HepG2 (cell line): ENCODE data around the gene MRPS7. TPM values are rescaled to one million over a fixed set of nuclear protein-coding genes. Genes with fewer than 3 reads are reported as not detected.

Source experiments
- DBP ChIP-seq: sonication (generic); formaldehyde crosslinking; IDR thresholded peaks from 2 replicates; pipeline ENCODE4 v1.4.0; 2020; ENCODE audit warnings: missing genetic modification reagents; ENCODE audit errors: not compliant biosample characterization
- MED1 ChIP-seq: sonication (generic); formaldehyde crosslinking; IDR thresholded peaks from 2 replicates; pipeline ENCODE4 v1.4.0; 2020; ENCODE audit warnings: missing genetic modification reagents
- MTA1 ChIP-seq: sonication (generic); formaldehyde crosslinking; IDR thresholded peaks from 2 replicates; pipeline ENCODE4 v1.4.0; 2020; ENCODE audit warnings: missing genetic modification reagents, mild to moderate bottlenecking, borderline replicate concordance
- MTF2 ChIP-seq: sonication (generic); formaldehyde crosslinking; IDR thresholded peaks from 2 replicates; pipeline ENCODE4 v1.5.0; 2020; ENCODE audit warnings: missing genetic modification reagents, borderline replicate concordance
- NFE2L2 ChIP-seq: fragments of 150-350 bp; IDR thresholded peaks from 2 replicates; pipeline ENCODE4 v1.6.1; 2014; ENCODE audit warnings: low read length
- NR2F2 ChIP-seq: IDR thresholded peaks from 2 replicates; pipeline ENCODE4 v1.6.1; 2012; ENCODE audit warnings: low read depth, inconsistent platforms, borderline replicate concordance
- RELA ChIP-seq: sonication (generic); formaldehyde crosslinking; IDR thresholded peaks from 2 replicates; pipeline ENCODE4 v1.4.0; 2020; ENCODE audit warnings: missing genetic modification reagents
- RNF2 ChIP-seq: fragments of 450-650 bp; conservative IDR thresholded peaks from 2 replicates; pipeline ENCODE4 v1.6.1; 2016; ENCODE audit warnings: low read depth
- SPEN ChIP-seq: sonication (generic); formaldehyde crosslinking; IDR thresholded peaks from 2 replicates; pipeline ENCODE4 v1.5.1; 2020; ENCODE audit warnings: low read depth, mild to moderate bottlenecking, missing genetic modification reagents
- TAF15 ChIP-seq: fragments of 200-400 bp; formaldehyde crosslinking; IDR thresholded peaks from one replicate; pipeline ENCODE4 v1.6.1; 2018; ENCODE audit warnings: mild to moderate bottlenecking, low read depth, low read length; ENCODE audit not compliant: poor library complexity, severe bottlenecking
- TCF12 ChIP-seq, 2 experiments: fragments of 450-650 bp in 1 of 2; sonication (generic) in 1 of 2; formaldehyde crosslinking in 1 of 2; IDR thresholded peaks; 2 replicates each; pipeline versions ENCODE4 v1.6.1 to v1.8.0; 2017 to 2022; ENCODE audit warnings: antibody characterized with exemption in 1 of 2, mild to moderate bottlenecking in 1 of 2, missing genetic modification reagents in 1 of 2, moderate library complexity in 1 of 2
- TGIF2 ChIP-seq: IDR thresholded peaks from 2 replicates; pipeline ENCODE4 v1.6.1; 2016; ENCODE audit warnings: control low read depth, missing compliant biosample characterization
- ZBTB44 ChIP-seq: sonication (generic); formaldehyde crosslinking; IDR thresholded peaks from 2 replicates; pipeline ENCODE4 v1.4.0; 2020; ENCODE audit warnings: missing genetic modification reagents
- ZNF224 ChIP-seq: sonication (generic); formaldehyde crosslinking; IDR thresholded peaks from 2 replicates; pipeline ENCODE4 v1.5.0; 2020; ENCODE audit warnings: mild to moderate bottlenecking, missing genetic modification reagents
- ZNF337 ChIP-seq: sonication (generic); formaldehyde crosslinking; IDR thresholded peaks from 2 replicates; pipeline ENCODE4 v1.5.1; 2020; ENCODE audit warnings: missing genetic modification reagents, low read depth, mild to moderate bottlenecking, borderline replicate concordance
- ZNF432 ChIP-seq: sonication (generic); formaldehyde crosslinking; IDR thresholded peaks from 2 replicates; pipeline ENCODE4 v1.5.0; 2020; ENCODE audit warnings: missing genetic modification reagents, mild to moderate bottlenecking, borderline replicate concordance
- polyA plus RNA-seq, 8 experiments: library from polyadenylated mRNA; depleted of rRNA in 3 of 8; stranded (reverse) in 7 of 8; unstranded in 1 of 8; fragments of >200 nt; fragmentation: Illumina TruSeq in 4 of 8; extraction: Trizol in 4 of 8; gene quantifications; 2 replicates each; pipeline versions ENCODE4 v1.2.1 to v1.2.3, GENCODE V29; 2011 to 2016; ENCODE audit warnings: low read depth in 4 of 8, missing spikeins in 1 of 8, mixed read lengths in 1 of 8; ENCODE audit not compliant: insufficient read depth in 1 of 8
- total RNA-seq, 5 experiments: library from RNA; depleted of rRNA; stranded (reverse); fragments of >200 nt; fragmentation: Illumina TruSeq; extraction: Trizol; gene quantifications; 2 replicates each; pipeline ENCODE4 v1.2.3, GENCODE V29; 2016; ENCODE audit warnings: low read depth in 1 of 5
- TF ChIP-seq, protein P1 (sequence below): sonication (generic); formaldehyde crosslinking; IDR thresholded peaks from 2 replicates; pipeline ENCODE4 v1.4.0; 2020; ENCODE audit warnings: missing genetic modification reagents, borderline replicate concordance
- TF ChIP-seq, protein P2 (sequence below): sonication (generic); formaldehyde crosslinking; IDR thresholded peaks from 2 replicates; pipeline ENCODE4 v1.4.0; 2020; ENCODE audit warnings: mild to moderate bottlenecking, missing genetic modification reagents

The MRPS7 gene
- total and polyA plus RNA-seq, 2 of the 13 experiments (the other 11 are each of a cell fraction or from before 2014, with no cell fraction given) = 97.0 to 162 TPM

DNA sequence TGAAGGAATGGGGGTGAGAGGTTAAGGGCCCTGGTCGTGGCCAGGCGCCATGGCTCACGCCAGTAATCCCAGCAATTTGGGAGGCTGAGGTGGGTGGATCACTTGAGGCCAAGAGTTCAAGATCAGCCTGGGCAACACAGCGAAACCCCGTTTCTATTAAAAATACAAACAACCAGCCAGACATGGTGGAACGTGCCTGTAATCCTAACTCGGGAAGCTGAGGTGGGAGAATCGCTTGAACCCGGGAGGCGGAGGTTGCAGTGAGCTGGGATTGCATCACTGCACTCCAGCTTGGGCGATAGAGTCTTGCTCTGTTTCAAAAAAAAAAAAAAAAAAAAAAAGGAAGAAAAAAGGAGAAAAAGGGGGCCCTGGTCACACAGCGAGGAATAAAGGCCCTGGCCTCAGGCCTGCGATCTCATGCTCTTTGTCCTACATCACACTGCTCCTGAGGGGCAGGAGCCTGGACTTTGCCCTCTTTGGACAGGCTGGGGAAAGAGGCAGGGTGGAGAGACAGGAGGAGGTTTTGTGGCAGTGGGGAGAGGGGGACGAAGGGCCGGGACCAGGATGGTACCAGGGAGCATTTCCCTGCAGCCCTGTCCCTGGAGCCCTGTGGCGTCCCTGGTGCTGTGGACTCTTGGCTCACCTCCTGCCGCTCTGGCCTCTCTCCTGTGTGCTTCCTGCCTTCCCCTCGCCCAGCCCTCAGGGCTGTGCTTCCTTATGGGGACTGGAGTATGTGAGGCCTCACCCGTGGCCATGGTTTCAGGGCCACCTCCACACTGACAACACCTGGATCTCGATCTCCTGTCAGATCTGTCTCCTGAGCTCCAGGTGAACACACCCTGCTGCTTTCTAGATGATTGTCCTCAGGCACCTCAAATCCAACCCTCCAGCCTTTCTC is 47.3 kb downstream of the MRPS7 start (continued):
- TF ChIP-seq ZBTB44 (no peak; the same call in 1 of the 2 replicates), TCF12 (IDR thresholded peaks at IDR 0.05) (no peak), TCF12 (CRISPR knock-in tag; IDR thresholded peaks at IDR 0.05) (0 out of 2 replicates have a peak, but pooled peaks have one; percentile 59), TGIF2 (CRISPR knock-in tag) (peak; percentile 15; the same call in 1 of the 2 replicates), MTF2 (no peak), NFE2L2 (no peak), SPEN (CRISPR knock-in tag) (peak; percentile 89), RNF2 (no peak), RELA (CRISPR knock-in tag) (no peak), MED1 (peak; percentile 44), TAF15 (no peak), ZNF224 (CRISPR knock-in tag) (0 out of 2 replicates have a peak, but pooled peaks have one; percentile 66), ZNF337 (CRISPR knock-in tag) (no peak), DBP (CRISPR knock-in tag) (no peak), ZNF432 (CRISPR knock-in tag) (no peak), NR2F2 (no peak; the same call in 1 of the 2 replicates), MTA1 (peak; percentile 97; the same call in 1 of the 2 replicates)
- TF ChIP-seq, protein P1, sequence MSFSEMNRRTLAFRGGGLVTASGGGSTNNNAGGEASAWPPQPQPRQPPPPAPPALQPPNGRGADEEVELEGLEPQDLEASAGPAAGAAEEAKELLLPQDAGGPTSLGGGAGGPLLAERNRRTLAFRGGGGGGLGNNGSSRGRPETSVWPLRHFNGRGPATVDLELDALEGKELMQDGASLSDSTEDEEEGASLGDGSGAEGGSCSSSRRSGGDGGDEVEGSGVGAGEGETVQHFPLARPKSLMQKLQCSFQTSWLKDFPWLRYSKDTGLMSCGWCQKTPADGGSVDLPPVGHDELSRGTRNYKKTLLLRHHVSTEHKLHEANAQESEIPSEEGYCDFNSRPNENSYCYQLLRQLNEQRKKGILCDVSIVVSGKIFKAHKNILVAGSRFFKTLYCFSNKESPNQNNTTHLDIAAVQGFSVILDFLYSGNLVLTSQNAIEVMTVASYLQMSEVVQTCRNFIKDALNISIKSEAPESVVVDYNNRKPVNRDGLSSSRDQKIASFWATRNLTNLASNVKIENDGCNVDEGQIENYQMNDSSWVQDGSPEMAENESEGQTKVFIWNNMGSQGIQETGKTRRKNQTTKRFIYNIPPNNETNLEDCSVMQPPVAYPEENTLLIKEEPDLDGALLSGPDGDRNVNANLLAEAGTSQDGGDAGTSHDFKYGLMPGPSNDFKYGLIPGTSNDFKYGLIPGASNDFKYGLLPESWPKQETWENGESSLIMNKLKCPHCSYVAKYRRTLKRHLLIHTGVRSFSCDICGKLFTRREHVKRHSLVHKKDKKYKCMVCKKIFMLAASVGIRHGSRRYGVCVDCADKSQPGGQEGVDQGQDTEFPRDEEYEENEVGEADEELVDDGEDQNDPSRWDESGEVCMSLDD (CRISPR knock-in tag) = no peak
- TF ChIP-seq, protein P2, sequence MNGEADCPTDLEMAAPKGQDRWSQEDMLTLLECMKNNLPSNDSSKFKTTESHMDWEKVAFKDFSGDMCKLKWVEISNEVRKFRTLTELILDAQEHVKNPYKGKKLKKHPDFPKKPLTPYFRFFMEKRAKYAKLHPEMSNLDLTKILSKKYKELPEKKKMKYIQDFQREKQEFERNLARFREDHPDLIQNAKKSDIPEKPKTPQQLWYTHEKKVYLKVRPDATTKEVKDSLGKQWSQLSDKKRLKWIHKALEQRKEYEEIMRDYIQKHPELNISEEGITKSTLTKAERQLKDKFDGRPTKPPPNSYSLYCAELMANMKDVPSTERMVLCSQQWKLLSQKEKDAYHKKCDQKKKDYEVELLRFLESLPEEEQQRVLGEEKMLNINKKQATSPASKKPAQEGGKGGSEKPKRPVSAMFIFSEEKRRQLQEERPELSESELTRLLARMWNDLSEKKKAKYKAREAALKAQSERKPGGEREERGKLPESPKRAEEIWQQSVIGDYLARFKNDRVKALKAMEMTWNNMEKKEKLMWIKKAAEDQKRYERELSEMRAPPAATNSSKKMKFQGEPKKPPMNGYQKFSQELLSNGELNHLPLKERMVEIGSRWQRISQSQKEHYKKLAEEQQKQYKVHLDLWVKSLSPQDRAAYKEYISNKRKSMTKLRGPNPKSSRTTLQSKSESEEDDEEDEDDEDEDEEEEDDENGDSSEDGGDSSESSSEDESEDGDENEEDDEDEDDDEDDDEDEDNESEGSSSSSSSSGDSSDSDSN (CRISPR knock-in tag) = peak; percentile 95
